ENCODE results near the gene OXSR1. TPM values are rescaled to one million over a fixed set of nuclear protein-coding genes. Genes with fewer than 3 reads are reported as not detected.
A peak's percentile ranks its signal among the peaks of the same experiment; 100 is the strongest.

The OXSR1 gene
- total RNA-seq, 1 donor from 2014 or later = 36.0 TPM

- no peak for DNase-seq (ENCODE audit: low spot score)
- peaks cover 10% of the 10 kb centered on the region for H3K27me3 Mint-ChIP-seq (ENCODE audit: unreplicated experiment)
- no peak for TF ChIP-seq CTCF (IDR thresholded peaks at IDR 0.05; ENCODE audit: unreplicated experiment)
- H3K4me1 Mint-ChIP-seq (ENCODE audit: unreplicated experiment) = peaks cover 16% of the 10 kb centered on the region
- H3K9me3 Mint-ChIP-seq (ENCODE audit: unreplicated experiment) = no peaks in the 10 kb centered on the region
- no peak overlapping the region for H3K27ac Mint-ChIP-seq (ENCODE audit: unreplicated experiment)
- no peaks in the 10 kb centered on the region for H3K36me3 Mint-ChIP-seq (ENCODE audit: low read depth, unreplicated experiment)
- H3K4me3 Mint-ChIP-seq (ENCODE audit: unreplicated experiment) = no peak overlapping the region
These were observed 2.1 kb upstream of the OXSR1 start for GRCh38 chr3:38163117-38163840.

- peak overlapping the region; percentile 100 for H3K4me3 Mint-ChIP-seq (ENCODE audit: unreplicated experiment)
- no peak for DNase-seq (ENCODE audit: low spot score)
- peaks cover 10% of the 10 kb centered on the region for H3K27me3 Mint-ChIP-seq (ENCODE audit: unreplicated experiment)
- no peaks in the 10 kb centered on the region for H3K9me3 Mint-ChIP-seq (ENCODE audit: unreplicated experiment)
- H3K4me1 Mint-ChIP-seq (ENCODE audit: unreplicated experiment) = peaks cover 16% of the 10 kb centered on the region
- H3K27ac Mint-ChIP-seq (ENCODE audit: unreplicated experiment) = peak overlapping the region; percentile 96
- no peaks in the 10 kb centered on the region for H3K36me3 Mint-ChIP-seq (ENCODE audit: low read depth, unreplicated experiment)
- TF ChIP-seq CTCF (IDR thresholded peaks at IDR 0.05; ENCODE audit: unreplicated experiment) = no peak
These were observed 1.3 kb upstream of the OXSR1 start for GRCh38 chr3:38163841-38164642.

DNA sequence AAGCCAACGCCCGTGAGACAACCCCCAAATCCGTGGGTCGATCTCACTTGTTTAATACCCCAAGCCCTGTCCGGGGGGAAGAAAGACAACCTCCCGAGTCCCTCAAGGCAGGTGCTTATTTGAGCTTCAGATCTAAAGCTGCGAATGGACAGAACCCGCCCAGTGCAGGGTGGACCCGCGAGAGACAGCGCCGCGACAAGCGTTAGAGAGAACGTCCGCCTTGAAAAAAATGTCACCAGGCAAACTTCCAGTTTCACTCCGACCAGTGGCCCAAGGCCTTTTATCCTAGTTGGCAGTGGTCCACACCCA lies 740 bp upstream of the OXSR1 start:
- no peak for DNase-seq (ENCODE audit: low spot score)
- TF ChIP-seq CTCF (IDR thresholded peaks at IDR 0.05; ENCODE audit: unreplicated experiment) = no peak
- H3K27me3 Mint-ChIP-seq (ENCODE audit: unreplicated experiment) = peaks cover 10% of the 10 kb centered on the region
- peak overlapping the region; percentile 96 for H3K27ac Mint-ChIP-seq (ENCODE audit: unreplicated experiment)
- peaks cover 16% of the 10 kb centered on the region for H3K4me1 Mint-ChIP-seq (ENCODE audit: unreplicated experiment)
- peak overlapping the region; percentile 100 for H3K4me3 Mint-ChIP-seq (ENCODE audit: unreplicated experiment)
- no peaks in the 10 kb centered on the region for H3K36me3 Mint-ChIP-seq (ENCODE audit: low read depth, unreplicated experiment)
- no peaks in the 10 kb centered on the region for H3K9me3 Mint-ChIP-seq (ENCODE audit: unreplicated experiment)

DNA sequence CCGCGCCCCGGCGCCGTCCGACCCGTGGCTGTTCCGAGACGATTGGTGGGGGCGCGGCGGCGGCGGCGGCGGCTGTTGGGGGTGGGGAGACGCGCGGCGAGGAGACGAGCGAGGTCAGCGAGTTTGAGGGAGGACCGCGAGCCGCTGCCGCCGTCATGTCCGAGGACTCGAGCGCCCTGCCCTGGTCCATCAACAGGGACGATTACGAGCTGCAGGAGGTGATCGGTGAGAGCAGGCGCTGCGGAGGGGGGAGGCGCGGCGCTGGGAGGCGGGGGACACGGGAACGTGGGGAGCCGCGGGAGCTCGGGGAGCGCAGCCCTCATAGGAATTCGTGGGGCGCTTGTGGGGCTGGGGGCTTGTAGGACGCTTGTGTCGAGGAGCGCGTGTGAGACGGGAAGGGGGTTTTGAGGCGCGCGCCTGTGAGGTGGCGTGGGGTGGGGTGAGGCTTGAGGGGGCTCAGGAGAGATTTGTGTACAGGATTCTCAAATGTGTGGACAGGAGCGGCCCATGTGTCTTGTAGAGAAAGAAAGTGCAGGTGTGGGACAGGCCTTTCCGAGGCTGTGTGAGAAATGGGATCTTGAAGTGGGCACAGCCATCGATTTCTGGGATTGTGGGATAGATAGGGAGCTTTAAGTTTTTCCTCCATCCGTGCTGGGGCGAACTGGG lies 518 bp downstream of the OXSR1 start:
- Mint-ChIP-seq H3K4me1 (ENCODE audit: unreplicated experiment) (peaks cover 16% of the 10 kb centered on the region), H3K27me3 (ENCODE audit: unreplicated experiment) (peaks cover 10% of the 10 kb centered on the region), H3K9me3 (ENCODE audit: unreplicated experiment) (no peaks in the 10 kb centered on the region), H3K27ac (ENCODE audit: unreplicated experiment) (peak overlapping the region; percentile 93), H3K36me3 (ENCODE audit: low read depth, unreplicated experiment) (no peaks in the 10 kb centered on the region), H3K4me3 (ENCODE audit: unreplicated experiment) (peak overlapping the region; percentile 100)
- no peak for TF ChIP-seq CTCF (IDR thresholded peaks at IDR 0.05; ENCODE audit: unreplicated experiment)
- DNase-seq (ENCODE audit: low spot score) = no peak

Data from endothelial cell (in vitro differentiated cells).